GM18499 (cell line): ENCODE results near the gene TPK1.
"Not testable (repeated sequence)": the region's sequence is repeated elsewhere in the genome, so short reads cannot be mapped to it uniquely, and the experiment has no call there.

ENCODE experiments used
- ATAC-seq: cut with Tn5 transposase; IDR thresholded peaks from one replicate; pipeline ENCODE4 v1.9.1; 2021; ENCODE audit warnings: moderate number of reproducible peaks; ENCODE audit not compliant: insufficient read depth, unreplicated experiment

Gene TPK1

DNA sequence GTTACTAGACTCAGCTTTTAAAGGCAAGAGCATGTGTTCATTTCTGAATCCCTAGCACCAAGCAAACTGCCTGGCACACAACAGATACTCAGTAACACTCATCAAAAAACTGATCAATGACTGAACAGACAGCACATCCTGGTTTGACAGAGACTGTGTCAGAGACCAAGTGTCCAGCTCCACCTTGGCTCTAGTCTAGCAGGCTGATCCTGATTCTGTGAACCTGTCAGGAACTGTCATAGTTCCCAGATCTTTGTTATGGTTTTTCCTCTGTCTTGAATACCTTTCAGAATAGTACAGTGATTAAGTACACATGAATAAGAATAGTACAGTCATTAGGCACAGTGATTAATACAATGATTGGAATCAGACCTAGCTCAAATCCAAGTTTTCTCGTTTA lies 53.0 kb downstream of the TPK1 start:
- ATAC-seq = no peak

DNA sequence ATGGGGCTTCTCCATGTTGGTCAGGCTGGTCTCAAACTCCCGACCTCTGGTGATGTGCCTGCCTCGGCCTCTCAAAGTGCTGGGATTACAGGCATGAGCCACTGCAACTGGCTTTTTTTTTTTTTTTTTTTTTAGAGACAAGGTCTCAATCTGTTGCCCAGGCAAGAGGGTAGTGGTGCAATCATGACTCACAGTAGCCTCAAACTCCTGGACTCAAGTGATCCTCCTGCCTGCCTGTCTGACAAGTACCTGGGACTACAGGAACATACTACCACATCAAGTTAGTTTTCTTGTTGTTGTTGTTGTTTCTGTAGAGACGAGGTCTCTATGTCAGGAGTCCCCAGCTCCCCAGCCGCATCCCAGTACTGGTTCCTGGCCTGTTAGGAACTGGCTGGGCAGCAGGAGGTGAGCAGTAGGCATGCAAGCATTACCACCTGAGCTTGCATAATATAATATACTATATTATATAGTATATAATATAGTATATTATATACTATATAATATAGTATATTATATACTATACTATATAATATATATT lies 55.7 kb downstream of the TPK1 start:
- no peak for ATAC-seq

DNA sequence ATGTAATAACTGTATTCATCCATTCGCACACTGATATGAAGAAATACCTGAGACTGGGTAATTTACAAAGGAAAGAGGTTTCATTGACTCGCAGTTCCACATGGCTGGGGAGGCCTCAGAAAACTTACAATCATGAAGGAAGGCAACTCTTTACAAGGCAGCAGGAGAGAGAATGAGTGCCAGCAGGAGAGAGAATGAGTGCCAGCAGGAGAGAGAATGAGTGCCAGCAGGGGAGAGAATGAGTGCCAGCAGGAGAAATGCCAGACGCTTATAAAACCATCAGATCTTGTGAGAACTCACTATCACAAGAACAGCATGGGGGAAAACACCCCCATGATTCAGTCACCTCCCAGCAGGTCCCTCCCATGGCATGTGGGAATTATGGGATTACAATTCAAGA lies 58.0 kb downstream of the TPK1 start:
- ATAC-seq = not testable (repeated sequence)

DNA sequence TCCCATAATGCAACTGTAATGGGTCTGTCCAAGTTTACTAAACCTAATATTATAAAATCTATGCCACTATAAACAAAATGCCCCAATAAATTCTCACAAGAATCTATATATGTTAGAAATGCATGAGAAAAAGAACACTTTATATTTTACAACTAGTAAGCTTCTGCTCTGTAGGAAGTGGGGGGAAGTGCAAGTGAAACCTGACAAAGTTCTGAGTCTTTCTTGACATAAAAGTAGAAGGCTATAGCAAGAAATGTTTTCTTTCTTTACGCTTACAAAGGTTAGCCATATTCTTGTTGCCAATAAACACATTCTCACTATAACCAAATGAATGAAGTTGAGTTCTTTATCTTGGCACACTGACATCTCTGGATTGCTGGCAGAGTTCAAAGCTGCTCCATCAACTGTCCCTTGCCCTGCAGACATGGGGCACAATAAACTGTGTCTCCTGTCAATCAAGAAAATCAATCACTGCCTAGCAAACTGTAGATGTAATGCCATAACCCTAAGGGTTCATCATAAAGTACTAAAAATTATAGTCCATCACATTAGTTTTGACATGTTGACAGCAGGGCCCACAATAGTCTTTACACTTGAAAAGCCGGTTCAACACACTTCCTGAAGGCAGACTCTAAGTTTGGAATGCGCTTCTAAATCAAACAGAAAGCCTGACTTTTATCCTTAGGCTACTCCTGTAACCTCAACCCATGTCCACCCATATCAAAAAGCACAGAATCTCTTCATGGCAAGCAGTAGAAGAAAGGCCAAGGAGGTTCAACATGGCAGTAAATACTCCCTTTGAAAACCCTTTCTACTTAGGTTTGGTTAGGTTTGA lies 58.6 kb downstream of the TPK1 start:
- no peak for ATAC-seq

DNA sequence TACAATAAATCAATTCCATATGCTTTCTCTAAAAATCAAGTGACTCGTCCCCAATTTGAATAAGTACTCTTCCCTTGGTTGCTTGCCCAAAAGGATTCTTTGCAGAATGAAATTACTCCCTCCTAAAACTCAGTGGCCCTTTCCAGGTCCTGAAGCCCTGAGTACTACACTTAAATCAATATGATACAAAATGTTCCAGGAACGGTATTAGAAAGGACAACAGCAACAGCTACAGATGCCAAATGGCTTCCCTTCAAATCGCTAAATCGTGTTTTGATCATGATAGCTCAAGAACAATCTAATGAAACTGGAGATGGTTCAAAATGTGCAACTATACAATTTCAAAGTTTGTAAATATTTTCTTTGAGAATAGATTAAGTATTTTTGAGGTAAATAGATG lies 59.4 kb downstream of the TPK1 start:
- ATAC-seq = no peak

DNA sequence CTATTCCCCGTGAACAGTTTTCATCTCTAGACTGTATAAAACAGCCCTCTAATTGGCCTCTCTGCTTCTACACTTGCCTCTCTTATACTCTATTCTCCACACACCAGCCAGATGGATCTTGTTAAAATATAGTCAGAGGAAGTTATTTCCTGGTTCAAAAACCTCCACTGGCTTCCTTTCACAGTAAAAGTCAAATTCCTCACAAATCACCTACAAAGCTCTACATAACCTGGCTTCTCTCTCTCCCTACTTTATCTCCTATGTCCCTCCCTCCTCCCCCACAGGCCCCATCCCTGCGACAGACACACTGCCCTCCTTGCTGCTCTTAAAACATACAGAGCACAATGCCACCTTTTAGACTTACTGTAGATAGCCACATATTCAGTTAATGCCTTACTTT lies 60.1 kb downstream of the TPK1 start:
- no peak for ATAC-seq

DNA sequence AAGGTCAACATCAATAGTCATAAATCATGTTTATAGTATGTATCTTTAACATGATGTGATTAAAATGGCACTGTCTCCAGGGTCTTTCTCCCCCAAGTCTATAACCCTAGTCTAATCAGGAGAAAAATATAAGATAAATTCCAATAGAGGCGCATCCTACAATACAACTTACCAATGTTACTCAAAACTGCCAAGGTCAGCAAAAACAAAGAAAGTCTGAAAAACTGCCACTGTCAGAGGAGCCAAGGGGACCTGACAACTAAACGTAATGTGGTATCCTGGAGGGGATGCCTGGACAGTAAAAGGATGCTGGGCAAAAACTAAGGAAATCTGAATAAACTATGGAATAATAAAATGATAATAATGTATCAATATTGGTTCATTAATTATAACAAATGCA lies 63.9 kb downstream of the TPK1 start:
- no peak for ATAC-seq

DNA sequence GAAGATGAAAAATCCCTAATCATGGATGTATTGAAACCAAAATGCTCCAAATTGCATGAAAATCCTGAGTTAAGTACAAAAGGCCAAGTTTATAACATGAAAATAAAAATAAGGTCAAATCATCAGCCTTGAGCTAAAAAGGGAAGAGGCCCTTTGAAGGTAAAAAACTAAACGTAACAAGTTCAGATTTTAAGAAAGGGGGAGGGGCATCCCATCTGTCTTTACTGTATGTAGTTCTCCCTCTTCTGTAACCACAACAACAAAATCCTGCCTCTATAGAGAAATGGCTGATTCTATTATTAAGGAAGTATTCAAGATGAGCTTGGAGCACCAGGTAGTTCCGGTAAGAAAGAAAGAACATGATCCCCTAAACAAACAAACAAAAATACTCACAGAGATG lies 64.7 kb downstream of the TPK1 start:
- no peak for ATAC-seq

DNA sequence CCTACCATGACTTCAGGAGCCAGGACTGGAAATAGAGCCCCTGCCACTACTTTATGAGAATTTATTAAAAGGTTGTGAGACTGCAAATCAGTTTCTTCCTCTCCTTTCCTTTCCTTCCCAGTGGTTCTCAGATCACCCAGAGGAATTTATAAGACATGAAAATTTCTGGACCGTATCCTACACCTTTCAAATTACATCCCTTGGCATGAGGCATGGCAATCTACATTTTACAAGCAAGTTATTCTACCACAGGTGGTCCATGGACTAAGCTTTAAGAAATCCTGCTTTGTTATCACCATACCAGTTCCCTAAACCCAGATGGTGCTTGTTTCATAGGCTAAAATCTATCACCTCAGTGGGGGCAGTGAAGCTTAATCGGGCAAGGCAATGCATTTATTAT lies 66.5 kb downstream of the TPK1 start:
- ATAC-seq = no peak

DNA sequence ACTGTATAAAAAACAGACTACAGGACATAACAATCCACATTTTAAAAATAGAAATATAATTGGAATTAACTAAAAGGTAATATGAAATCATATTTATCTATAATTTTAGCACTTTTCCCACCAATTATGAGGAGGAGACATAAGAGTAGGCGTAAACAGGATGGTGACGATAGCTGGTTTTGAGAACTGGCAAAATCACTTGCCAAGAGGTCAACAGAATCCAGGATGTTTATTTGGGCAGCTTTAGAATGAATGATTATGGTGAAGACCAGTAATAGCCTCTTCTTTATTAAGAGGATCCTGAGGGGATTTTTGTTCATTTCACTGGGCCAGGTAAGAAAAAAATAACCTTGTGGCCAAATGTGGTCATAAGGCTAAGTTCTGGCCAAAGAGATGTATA lies 67.2 kb downstream of the TPK1 start:
- no peak for ATAC-seq

DNA sequence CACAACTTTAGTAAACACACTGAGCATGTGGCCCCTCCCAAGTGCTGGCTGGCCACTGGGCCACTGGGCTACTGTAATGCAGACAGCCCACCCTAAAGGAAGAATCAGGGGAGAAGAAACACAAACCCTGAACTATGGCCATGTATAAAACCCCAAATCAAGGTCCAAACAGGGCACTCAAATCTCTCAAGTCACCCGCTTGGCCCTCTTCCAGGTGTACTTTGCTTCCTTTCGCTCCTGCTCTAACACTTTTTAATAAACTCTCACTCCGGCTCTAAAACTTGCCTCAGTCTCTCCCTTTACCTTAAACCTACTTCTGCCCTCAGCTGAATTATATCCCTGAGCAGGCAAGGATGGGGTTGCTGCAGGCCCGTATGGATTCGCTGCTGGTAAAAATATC lies 72.6 kb downstream of the TPK1 start:
- no peak for ATAC-seq

DNA sequence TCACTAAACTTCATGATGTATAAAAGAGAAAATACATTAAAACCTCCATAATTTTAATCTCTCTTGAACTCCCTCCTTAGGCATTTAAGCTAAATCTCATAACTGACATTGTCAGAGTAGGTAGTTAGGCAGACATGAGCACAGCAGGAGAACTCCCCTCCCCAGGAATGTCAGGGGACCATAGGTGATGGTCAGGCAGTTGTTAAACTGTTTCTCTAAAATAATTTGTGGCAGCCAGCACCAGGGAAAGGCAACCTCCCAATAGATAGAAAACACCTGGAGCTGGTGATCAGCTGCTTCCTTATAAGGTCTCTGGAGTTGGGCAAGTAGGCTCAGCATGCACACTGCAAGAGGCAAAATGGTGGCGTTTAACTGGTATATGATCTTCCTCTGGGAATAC lies 73.0 kb downstream of the TPK1 start:
- no peak for ATAC-seq

DNA sequence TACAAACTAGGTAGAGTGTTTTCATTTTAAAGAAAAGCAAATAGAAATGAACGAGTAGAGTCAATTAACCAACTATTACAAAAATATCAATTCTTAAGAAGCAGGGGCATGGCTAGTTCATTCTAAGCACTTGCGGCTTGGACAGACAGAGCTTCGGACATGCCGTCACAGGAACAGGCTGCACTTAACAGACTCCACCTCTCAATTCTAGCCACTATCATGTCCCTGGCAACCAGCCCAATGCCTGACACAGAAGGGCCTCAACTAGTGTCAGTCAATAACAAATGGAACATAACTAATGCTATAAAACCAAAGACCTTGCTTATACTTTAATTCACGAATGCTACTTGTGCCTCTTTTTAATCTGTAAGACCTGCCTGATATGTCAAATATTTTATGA lies 74.4 kb downstream of the TPK1 start:
- no peak for ATAC-seq

DNA sequence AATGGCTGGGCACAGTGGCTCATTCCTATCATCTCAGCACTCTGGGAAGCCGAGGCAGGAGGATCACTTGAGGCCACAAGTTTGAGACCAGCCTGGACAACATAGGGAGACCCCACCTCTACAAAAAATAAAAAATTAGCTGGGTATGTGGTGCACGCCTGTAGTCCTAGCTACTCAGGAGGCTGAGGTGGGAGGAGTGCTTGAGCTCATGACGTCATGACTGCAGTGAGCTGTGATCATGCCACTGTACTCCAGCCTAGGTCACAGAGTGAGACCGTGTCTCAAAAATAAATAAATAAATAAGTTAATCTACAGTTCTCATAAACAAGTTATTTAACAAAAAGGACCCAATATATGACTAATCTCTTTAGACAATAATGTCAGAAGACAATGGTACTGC lies 76.2 kb downstream of the TPK1 start:
- ATAC-seq = no peak

DNA sequence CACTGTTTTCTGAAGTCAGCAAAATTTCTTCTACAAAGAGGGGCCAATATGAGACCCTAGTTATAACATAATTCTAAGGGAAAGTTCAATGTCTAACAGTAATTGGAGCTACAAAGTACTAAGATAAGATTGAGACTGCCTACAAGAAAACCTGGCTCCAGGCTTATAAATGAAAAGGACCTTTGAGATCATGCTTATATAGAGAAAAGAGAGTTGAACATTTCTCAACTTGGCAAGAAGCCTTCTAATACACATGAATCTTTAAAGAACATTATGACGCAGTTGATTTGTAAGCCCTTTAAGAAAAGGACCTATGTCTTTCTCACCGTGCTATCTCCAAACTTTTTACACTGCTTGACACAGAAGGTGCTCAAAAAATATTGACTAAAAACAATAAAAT lies 87.9 kb downstream of the TPK1 start:
- no peak for ATAC-seq

DNA sequence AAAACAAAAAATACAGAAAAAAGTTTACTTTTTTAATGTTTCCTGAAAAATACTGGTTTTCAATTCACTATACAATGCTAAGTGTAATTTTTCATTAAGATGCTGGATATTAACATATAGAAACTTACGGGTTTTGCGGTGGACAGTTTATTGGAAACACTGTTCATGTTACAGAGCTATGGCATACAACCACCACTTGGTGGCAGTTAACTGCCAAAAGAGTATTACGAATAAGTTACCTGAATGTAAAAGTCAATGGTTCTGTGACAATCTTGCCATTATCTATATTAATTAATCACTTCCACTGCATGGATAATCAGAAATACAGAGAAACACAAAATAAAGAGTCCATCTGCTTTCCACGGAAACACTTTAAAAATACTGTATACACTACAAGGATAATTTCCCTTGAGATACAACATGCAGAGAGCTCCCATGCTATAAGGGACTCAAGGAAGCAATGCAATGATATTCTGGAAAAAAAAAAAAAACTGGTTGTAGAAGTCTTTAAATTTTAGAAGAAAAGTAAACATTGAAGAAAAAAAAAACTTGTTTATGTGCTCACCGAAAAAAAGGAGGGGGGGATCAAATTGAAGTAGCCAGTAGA lies 97.0 kb downstream of the TPK1 start:
- ATAC-seq = peak; percentile 79

DNA sequence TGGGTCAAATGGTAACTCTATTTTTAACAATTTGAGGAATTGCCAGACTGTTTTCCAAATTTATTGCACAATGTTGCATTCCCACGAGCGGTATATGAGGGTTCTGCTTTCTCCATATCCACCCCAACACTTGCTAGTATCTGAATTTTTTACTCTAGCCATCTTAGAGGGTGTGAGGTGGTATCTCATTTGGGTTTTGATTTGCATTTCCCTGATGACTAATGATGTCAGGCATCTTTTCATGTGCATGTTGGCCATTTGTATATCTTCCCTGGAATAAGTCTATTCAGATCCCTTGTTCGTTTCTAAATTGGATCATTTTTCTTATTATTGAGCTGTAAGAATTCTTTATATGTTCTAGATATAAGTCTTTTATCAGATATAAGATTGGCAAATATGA lies 97.7 kb downstream of the TPK1 start:
- ATAC-seq = no peak

DNA sequence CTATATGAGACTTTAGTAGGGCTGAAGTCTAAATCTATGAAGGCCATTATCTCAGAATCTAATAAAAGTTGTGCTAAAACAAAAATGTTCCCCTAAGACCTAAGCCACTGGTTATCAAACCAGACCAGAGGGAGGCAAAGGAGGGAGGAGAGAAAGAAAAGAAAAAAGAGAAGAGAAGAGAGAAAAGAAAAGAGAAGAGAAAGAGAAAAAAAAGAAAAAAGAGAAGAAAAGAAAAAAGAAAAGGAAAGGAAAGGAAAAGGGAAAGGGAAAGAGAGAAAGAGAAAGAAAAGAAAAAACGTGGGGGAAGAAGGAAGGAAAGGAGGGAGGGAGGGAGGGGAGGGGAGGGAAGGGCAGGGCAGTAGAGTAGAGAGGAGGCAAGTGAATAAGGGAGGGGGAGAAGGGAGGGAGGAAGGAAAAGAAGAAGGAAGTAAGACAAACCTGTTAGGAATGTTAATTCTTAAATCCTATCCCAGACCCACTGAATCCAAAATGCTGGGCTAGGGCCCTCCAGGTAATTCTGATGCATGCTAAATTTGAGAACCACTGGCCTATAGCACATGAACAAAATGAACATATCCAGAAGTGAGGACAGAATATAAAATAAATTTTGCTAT lies 98.9 kb downstream of the TPK1 start:
- ATAC-seq = no peak

DNA sequence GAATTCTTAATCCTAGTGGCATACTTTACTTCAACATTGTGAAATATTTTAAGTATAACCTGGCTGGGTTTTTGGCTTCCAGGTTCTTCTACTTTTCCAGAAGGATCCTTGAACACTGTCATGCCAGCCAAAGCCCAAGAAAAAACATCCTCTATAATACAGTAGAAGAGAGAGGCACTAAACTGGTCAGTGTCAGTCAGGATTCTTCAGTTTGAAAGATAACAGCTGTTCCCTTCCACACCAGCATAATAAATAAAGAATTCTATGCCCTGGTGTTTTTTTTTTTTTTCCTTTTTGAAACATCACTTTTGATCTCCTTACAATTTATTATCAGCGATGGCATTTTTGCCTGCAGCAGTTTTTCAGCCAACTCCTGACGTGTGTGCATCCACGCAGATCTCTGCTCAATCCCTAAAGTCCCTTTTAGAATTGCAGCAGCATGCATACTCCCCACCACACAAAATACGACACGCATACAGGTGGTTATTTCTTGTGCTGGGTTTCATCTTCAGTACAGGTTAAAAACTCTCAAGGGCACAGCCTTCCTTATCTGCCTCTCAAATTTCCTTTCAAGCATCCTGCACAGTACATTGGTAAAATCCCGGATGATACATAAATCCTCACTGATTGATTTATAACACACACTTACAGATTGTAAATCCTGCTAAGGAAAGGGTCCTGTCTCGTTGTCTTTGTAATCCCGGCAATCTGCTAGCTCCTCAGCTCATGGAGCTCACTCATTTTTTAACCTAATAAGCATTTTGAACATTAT lies 100.2 kb downstream of the TPK1 start:
- no peak for ATAC-seq

DNA sequence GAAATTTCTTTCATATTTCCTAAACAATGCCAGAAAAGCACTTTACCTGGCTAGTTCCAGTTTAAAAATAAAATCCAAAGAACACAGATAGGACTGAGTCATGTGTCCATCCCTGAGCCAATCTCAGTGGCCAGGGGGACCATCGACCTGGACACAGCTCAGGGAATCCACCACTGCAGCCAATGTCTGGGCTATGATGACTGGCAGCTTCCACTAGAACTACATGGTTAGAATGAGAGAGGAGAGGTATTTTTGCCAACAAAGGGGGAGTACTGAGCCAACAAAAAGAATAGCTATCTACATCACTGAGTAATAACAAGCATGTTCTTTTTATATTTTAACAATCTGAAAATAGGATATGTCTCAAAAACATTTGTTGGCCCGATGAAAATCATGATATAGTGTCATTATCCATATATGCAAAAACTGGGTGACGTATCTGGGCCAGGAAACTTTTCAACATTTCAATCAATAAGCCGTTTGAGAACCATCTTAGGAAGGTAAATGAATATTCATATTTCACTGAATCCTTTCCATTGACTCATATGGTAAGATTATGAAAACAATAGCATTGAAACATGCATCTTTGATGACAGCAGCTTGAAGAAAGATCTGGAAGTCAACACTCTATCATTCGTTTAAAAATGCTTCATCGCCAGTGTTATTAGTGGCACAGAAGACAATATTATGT lies 104.0 kb downstream of the TPK1 start:
- no peak for ATAC-seq
